ENCODE data around the gene ATP6V0E1. TPM values are rescaled to one million over a fixed set of nuclear protein-coding genes. Genes with fewer than 3 reads are reported as not detected.

ATP6V0E1 gene
- total and polyA plus RNA-seq, 2 experiments from 2014 or later, result 75.9 to 250 TPM

GRCh38 chr5:172941067-172941516 is 42.5 kb upstream of the ATP6V0E1 start:
- peaks cover 51% of the 10 kb centered on the region for H3K36me3 Mint-ChIP-seq (ENCODE audit: low read depth)
- H3K27ac ChIP-seq (ENCODE audit: low read depth), result no peak overlapping the region
- no peak for ATAC-seq

More at GRCh38 chr5:172941067-172941516, 42.5 kb upstream of the ATP6V0E1 start:
- H3F3A ChIP-seq (replicated peaks; ENCODE audit: low read depth), result no peaks in the 10 kb centered on the region
- H3K79me2 ChIP-seq (replicated peaks; ENCODE audit: insufficient read depth), result no peaks in the 10 kb centered on the region
- Mint-ChIP-seq H3K27me3 (ENCODE audit: insufficient read depth, low read depth, poor library complexity) (peaks cover 12% of the 10 kb centered on the region), H3K4me1 (peaks cover 14% of the 10 kb centered on the region), H3K9me3 (no peaks in the 10 kb centered on the region), H3K4me3 (no peak overlapping the region), H3K27ac (0 out of 2 replicates have a peak overlapping the region, but pooled peaks have one; percentile 46)
- no peak overlapping the region for H3K4me2 ChIP-seq
- H3K27me3 ChIP-seq (ENCODE audit: insufficient read depth), result no peaks in the 10 kb centered on the region
- peaks cover 5% of the 10 kb centered on the region for H3K36me3 ChIP-seq (ENCODE audit: insufficient read depth)
- no peak overlapping the region for H3K4me3 ChIP-seq
- no peak for DNase-seq (ENCODE audit: low spot score)
- no peaks in the 10 kb centered on the region for H3K9me2 ChIP-seq (ENCODE audit: insufficient read depth)
- peaks cover 8% of the 10 kb centered on the region; the same call in 1 of the 2 replicates for H3K4me1 ChIP-seq (ENCODE audit: insufficient read depth)
- H2AFZ ChIP-seq, result no peak overlapping the region
- no peak for TF ChIP-seq EZH2phosphoT487 (IDR thresholded peaks at IDR 0.05; ENCODE audit: unreplicated experiment)
- no peak for TF ChIP-seq CTCF (conservative IDR thresholded peaks at IDR 0.05; ENCODE audit: low read depth in 2 of 2)
- no peak for TF ChIP-seq REST (IDR thresholded peaks at IDR 0.05; ENCODE audit: unreplicated experiment)
- TF ChIP-seq ZNF462 (CRISPR knock-in tag; IDR thresholded peaks at IDR 0.05), result no peak
- TF ChIP-seq NANOG (IDR thresholded peaks at IDR 0.05; ENCODE audit: borderline replicate concordance), result no peak
- TF ChIP-seq STAT1 (IDR thresholded peaks at IDR 0.05; ENCODE audit: unreplicated experiment), result no peak
- TF ChIP-seq EZH2 (IDR thresholded peaks at IDR 0.05; ENCODE audit: low read depth, unreplicated experiment), result no peak
- no peak for TF ChIP-seq ZNF114 (CRISPR knock-in tag; IDR thresholded peaks at IDR 0.05)
- TF ChIP-seq CREB1 (CRISPR knock-in tag; IDR thresholded peaks at IDR 0.05; ENCODE audit: low read depth), result no peak
- TF ChIP-seq JUNB (IDR thresholded peaks at IDR 0.05; ENCODE audit: unreplicated experiment), result no peak
- TF ChIP-seq ZNF331 (CRISPR knock-in tag; IDR thresholded peaks at IDR 0.05; ENCODE audit: low read depth), result no peak
- TF ChIP-seq ETS1 (IDR thresholded peaks at IDR 0.05), result no peak
- TF ChIP-seq POLR2AphosphoS5 (IDR thresholded peaks at IDR 0.05; ENCODE audit: low read depth), result no peak
- peaks cover 9% of the 10 kb centered on the region for H4K20me1 ChIP-seq (replicated peaks; ENCODE audit: insufficient read depth)

Data from GM23338 (cell line).